HG03575 (cell line): Measurements from ENCODE around the gene DAPK1.

Source experiments
- ATAC-seq: cut with Tn5 transposase; IDR thresholded peaks from one replicate; pipeline ENCODE4 v1.9.1; 2021; ENCODE audit not compliant: unreplicated experiment, insufficient number of reproducible peaks, low FRiP score; ENCODE audit errors: extremely low read depth

The DAPK1 gene

DNA sequence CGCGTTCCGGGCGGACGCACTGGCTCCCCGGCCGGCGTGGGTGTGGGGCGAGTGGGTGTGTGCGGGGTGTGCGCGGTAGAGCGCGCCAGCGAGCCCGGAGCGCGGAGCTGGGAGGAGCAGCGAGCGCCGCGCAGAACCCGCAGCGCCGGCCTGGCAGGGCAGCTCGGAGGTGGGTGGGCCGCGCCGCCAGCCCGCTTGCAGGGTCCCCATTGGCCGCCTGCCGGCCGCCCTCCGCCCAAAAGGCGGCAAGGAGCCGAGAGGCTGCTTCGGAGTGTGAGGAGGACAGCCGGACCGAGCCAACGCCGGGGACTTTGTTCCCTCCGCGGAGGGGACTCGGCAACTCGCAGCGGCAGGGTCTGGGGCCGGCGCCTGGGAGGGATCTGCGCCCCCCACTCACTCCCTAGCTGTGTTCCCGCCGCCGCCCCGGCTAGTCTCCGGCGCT is at the start of gene DAPK1:
DAPK1 (plus strand) TSS at position 264 of the 442 bp plus-strand sequence. CDS start 1,211 bp downstream, outside the sequence.
- no peak for ATAC-seq

DNA sequence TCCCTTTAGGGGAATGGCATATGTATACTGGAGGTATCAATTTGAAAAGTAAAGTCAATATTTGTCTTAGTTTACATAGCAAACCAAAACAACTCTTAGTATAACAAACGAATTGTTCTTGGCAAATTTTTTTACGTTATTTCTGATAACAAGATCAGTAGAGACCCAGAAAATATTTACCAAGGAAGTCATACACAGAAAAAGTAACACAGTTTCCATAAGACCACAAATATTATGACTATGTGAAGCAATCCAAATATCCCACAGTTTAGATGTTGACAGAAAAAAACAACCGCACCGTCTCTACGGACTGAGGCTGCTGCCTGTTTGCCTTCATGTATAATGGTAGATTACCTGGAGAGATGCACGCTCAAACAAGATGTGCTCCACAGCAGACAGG is 46.5 kb upstream of the DAPK1 start:
- ATAC-seq, result no peak

DNA sequence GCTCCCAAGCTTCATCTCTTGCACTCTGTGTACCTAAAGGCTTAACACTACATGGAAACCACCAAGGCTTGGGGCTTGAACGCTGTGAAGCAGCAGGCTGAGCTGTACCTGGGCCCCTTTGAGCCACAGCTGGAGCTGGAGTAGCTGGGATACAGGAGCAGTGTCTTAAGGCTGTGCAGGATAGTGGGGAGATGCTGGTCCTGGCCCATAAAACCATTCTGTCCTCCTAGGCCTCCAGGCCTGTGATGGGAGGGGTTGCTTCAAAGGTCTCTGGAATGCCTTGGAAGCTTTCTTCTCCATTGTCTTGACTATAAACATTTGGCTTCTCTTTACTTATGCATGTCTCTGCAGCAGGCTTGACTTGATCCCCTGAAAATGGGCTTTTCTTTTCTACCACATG is 42.3 kb upstream of the DAPK1 start:
- no peak for ATAC-seq

DNA sequence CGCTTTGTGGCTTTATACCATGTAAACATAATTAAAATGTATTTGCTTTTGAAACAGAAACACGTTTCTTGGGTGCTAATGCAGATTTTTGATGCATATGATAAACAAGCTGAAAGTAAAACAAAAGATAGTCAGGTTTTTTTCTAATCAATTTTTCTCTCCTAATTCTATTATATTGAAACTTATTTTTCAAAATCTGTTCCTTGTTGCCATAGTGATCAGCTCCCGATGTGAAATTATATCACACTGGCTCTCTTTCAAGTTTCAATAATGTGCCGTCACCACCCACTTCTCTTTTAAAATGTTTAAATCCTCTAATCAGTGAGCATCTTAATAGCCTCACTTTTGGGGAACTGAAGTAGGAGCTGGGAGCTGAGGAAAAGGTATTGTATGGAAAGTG is 36.4 kb upstream of the DAPK1 start:
- ATAC-seq, result no peak

DNA sequence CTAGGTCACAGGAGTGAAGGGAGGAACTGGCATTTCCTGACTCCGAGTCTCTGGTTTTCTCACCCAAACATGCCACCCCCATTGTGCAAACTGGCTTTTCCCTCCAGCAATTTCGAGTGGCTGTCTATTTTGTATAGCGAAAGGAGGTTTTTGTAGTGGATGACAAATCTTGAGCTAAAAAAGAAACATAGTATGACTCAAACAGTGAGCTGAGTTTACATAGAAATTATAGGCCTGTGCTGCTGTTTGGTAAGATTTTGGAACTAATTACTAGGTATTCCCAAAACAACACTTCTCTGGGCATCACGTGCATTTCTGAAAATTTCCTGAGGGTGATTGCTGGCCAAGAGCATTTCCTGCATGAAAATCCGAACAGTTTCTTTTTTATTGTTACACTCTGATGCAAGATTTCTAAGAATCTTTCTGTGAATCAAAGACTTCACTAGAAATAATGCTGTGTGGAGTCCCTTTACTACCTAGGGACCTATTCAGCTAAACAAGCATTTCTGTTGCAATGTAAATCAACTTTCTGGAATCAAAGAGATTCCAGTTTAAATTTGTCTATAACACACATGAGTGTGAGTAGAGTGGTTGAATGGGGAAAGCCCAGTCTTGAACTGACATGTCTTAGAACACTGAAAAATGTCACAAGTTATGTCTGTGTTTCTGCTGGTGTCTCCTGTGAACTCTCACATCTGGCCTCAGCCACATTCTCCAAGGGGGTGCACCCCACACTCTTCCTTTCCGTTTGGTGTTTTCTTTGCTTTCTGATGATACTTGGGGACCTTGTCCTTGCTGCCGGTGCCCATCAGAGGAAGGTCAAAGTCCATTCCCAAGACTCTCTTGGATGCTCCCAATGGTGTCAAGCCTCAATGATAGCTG is 33.3 kb upstream of the DAPK1 start:
- peak; percentile 66 for ATAC-seq

DNA sequence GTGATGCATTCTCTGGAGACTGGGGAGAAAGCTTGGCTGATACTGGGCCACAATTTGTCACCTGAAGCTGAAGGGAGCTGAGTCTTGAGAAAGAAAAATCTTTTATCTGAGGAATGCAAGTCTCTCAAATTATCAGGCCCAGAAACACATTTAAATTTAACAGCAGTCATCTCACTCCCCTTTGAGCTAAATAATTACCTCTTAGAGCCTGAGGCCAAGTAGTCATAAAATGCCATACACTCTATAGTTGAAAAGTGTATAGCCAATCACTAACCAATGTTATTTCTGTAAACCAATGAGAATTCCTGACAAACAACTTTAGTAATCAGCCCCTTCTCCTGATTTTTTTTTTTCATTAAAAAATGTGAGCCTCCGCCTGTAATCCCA is 32.7 kb upstream of the DAPK1 start:
- no peak for ATAC-seq

DNA sequence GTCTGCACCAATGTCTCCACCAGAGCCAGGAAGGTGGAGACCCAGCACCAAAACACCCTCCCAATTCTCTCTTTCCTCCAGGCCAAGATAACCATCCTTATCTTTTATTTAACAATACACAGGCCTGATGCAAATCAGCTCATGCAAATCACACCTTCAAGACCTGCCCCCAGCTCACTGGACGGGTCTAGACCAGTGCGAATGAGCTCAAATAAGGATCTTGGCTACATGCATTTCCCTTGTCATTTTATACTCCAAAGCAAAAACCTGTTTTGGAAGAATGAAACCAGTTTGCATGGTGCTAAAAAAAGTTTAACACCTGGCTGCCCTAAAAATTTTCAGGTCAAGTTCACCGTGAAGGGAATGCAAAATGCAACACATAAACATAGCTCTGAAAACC is 31.9 kb upstream of the DAPK1 start:
- no peak for ATAC-seq

DNA sequence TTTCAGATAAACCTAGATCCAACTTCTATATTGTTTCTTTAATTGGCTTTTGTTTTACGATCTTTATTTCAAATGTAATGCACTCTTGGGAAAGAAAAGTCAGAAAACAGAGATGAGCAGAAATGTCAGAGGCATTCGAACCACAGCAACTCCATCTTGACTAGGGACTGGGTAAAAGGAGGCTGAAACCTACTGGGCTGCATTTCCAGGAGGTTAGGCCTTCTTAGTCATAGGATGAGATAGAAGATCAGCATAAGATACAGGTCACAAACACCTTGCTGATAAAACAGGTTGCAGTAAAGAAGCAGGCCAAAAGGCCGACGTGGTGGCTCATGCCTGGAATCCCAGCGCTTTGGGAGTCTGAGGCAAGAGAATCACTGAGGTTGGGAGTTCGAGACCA is 30.5 kb upstream of the DAPK1 start:
- no peak for ATAC-seq

DNA sequence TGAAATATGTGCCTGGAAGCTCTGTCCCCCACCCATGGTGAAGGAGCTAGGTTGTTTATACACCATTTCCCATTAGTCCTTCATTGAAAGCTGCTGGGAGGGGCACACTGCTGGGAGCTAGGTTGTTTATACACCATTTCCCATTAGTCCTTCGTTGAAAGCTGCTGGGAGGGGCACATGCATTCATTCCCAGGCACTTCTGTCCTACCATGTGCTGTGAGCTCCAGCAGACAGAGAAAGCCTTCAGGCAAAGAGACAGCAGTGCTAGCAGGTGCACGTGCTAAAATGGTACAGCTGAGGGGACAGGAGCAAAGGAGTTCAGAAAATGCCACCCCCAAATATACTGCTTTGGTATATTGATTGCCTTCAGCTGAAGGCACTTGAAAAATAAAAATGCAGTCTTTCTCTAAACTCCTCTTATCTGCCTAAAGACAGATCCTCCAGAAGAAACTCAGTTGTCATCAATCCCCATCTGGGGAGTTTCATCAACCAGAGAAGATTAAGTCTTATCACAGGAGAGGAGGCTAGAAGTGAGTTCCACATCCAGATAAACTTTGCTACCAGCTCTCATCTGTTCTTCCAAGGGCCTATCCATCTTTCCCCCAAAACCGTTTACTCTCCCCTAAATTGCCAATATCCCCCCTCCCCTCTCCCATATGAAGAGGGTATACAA is 27.7 kb upstream of the DAPK1 start:
- ATAC-seq, result no peak

DNA sequence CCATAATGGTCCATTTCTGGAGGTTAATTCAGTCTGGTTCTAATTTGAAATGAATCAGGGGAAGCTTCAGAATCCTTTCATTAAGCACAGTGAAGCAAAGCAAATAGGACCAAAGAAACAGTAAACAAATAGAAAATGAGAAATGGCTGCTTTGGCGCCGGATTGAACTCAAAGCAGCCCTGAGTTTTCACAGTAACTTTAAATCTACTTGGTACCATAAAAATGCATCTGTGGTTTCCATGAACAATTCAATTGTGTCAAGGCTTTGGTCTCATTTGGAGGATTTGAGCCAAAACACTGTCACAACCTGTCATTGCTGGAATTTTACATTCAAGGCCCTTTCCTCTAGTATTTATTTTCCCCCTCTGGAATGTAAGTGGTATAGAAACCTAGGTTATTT is 25.9 kb upstream of the DAPK1 start:
- no peak for ATAC-seq

DNA sequence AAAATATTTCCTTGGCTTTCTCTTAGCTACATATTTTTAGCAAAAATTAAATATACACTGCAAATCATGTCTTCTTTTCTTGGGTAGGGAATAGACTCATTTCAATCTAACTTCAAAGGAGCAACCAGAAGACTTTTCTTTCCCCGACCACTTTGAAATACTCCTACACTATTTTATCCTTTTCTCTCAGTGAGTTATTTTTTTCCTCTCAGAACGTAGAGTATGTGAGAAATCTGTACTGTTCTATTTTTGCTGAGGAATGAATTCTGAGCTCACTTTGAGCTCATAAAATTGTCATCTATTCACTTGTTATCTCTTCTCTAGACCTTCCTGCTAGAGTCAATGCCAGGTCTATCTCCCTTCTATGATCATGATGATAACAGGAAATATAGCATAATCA is 22.2 kb upstream of the DAPK1 start:
- no peak for ATAC-seq

DNA sequence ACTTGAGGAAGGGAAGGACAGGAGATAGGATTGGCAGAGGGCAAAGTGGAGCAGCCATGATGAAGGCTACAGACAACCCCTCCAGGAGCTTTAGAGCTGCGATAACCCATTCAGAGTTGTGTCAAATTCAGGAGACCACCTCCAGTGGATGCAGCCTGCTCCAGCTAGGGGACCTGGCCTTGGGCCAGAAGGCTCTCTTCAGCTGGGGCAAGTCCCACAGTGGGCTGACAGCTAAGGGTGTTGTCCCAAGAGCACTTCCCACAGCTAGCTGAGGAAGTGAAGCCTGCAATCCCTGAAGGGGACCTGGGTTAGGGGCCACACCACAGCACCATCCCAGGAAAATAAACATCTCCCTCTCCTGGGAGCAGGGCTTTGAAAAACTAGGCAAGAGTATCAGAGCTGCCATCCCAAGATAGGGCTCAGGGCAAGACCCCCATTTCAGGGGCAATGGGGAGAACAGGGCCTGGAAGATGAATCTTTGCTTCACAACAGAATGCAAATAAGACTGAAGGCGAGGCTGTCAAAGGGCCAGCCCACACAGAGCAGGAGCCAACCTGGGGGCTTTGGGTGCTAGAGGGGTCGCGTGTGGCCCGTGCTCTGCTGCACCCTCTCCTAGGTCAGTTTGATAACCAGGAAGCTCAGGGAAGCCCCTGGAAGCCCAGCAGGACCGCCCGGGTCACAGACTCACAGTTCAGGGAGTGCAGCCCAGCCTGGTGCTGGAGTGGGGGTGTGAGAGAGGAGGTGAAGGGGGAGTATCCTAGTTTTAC is 19.3 kb upstream of the DAPK1 start:
- ATAC-seq, result no peak

DNA sequence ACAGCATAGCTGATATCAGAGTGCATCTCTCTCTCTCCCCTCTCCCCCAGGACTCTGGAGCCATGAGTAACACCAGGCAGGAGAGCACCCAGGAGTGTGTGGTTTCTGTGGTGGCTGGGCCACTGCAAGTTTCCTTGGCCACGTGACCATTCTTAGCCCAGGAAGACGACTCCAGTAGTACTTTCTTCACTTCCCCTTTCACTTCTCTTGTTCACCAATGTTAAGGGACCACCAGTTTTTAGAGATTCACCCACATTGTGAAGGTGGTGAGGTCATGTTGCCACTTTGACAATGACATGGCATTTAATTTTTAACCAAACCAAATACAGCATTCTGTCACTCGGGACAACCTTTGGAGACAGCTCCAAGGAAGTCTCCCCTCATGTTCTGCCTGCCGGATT is 17.9 kb upstream of the DAPK1 start:
- peak; percentile 82 for ATAC-seq

DNA sequence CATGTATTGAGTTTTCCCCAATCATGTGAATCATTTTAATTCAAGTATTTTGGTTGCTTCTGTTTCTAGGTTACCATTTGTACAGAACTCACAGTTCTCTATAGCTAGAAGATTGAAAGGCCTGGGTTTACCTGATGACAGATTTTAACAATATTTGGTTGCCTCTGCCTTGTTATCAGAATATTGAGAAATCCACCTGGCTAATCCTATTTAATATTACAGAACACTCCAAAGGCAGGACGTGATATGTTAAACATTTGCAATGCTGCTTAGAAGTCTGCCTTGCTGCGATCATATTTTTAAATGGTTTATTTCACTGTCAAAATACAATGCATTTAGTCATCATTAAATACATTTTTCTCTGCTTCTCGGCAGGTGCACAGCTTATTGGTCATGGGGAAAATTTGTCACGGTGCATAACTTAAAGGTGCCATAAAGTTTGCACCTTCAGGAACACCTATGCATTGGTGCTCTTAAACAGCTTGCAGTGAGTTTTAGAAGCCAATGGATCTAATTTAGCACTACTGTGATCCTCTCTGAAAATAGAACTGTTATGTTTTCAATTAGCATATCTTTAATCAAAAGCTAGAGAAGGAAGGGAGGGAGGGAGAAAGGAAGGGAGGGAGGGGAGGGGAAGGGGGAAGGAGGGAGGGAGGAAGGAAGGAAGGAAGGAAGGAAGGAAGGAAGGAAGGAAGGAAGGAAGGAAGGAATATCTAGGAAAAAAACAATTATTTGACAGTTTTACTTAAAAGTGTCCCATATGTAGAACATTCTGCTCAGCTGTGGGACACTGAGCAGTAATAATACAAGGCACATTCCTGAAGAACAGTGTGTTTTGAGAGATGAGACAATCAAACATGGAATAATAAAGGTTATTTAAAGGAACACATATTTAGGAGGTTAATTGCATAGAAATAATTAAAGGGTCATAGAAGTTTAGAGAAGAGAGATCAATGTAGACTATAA is 15.5 kb upstream of the DAPK1 start:
- ATAC-seq, result no peak

DNA sequence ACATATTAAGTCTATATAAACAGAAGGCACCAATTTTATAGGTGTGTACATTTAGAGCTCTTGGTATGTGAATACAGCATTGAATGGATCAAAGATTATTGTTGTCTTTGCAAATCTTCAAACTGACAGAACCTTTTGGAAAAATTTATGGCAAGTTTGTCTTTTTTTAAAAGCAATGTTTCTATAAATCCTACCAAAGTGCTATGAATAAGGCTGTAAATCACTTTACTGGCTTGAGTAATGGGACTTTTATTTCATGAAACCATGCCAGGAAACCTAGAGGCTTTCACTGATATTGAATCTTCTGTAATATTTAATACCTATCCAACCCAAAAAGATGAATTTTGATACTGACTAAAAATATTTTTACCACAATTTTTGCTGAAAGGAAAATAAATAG is 7.4 kb upstream of the DAPK1 start:
- no peak for ATAC-seq

DNA sequence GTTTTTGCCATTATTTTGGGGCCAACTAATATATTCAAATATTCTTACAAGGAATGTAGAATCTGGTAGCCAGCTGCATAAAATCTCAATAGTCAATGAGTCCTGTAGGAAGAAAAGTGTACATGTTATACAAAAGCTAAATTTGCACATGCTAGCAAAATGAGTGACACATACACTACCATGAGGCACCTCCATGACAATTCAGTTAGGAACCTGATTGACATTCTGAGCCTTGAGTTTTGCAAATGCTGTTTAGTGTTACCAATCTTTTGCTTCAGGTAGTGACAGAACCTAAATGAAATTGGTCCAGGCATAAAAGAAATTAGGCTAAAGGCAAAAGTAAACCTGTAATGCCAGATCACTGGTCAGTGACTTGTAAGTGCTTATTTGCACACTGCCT is 6.8 kb upstream of the DAPK1 start:
- ATAC-seq, result no peak

DNA sequence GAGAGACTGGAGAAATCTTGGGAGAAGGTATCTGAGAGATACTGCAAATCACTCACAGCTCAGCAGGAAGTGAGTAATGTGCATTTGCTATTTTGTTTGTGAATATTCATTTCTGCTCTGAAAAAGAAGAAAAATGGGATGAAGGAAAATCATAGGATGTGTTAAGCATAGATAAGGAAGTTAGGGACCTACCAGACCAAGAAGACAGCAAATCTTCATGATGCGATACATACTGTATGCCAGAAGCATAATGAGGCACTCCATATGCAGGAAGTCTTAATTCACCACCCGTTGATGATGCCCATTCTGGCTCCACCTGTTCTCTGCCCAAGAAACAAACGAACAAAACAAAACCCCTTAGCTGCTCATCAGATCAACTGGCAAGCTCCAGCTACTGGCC is 6.1 kb upstream of the DAPK1 start:
- no peak for ATAC-seq

DNA sequence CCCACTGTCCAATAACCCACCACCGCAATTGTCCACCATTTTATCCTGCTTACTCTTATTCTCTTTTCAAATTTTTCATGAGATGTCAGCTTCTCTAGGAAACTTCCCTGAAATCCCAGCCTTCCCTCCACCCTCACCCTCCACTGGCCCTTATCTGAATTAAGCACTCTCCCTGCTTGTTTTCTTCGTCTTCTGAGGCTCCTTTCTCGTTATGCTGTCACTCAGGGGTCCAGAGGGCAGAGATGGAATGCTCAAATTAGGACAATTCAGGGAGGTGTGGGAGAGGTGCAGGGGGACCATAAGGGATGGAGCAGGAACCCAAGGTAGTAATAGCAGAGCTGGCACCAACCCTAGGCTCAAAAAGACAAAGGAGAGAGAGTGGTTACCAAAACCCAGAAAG is 5.0 kb upstream of the DAPK1 start:
- ATAC-seq, result no peak

DNA sequence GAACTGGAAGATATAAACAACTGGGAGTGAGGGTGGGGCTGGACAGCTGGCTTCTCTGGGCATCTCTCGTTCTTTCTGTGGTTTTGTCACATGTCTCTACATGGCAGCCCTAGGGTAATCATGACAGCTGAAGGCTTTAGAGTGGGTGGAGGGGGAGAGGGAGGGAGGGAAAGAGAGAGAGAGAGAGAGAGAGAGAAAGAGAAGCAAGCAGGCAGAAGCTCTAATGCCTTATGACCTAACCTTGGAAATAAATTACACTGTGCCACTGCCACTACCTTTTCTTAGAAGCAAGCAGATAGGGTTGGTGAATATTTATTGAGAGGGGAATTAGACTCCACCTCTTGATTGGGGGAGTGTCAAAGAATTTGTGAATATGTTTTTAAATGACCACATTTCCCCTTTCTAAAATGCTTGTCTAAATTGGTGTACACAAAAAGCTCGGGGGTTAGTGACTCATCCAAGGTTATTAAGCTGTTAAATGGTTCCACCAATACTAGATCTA is 2.6 kb upstream of the DAPK1 start:
- no peak for ATAC-seq
